A549 (cell line): ENCODE results near the gene PHPT1. TPM values are rescaled to one million over a fixed set of nuclear protein-coding genes. Genes with fewer than 3 reads are reported as not detected.

Source experiments
- ATAC-seq, 2 experiments: fragments of 200-7000 bp in 1 of 2; fragments of >200 bp in 1 of 2; cut with Nextera tagmentation in 1 of 2; cut with Tn5 transposase in 1 of 2; 3 replicates each; pipeline versions ENCODE4 v1.8.0 to v1.9.1; 2018 to 2020; ENCODE audit warnings: mild to moderate bottlenecking in 1 of 2, moderate library complexity in 1 of 2
- CTCF ChIA-PET: fragments of 300-600 bp; sonication (Branson Sonifier 250); formaldehyde crosslinking; extraction: SDS; loops from one replicate; lab custom pipeline; 2021; ENCODE audit warnings: antibody characterized with exemption, inconsistent platforms; lab: Yijun Ruan, JAX
- POLR2A ChIA-PET: fragments of 350-600 bp; formaldehyde crosslinking; extraction: SDS; loops from one replicate; lab custom pipeline; 2021; ENCODE audit warnings: antibody characterized with exemption, inconsistent platforms; lab: Yijun Ruan, JAX
- DNase-seq, 2 experiments: peaks; one replicate each; pipeline versions ENCODE4 v3.0.0 to v3.0.0-alpha.2; 2011 to 2016; ENCODE audit warnings: low read depth in 1 of 2, low spot score in 1 of 2
- FAIRE-seq: peaks from 2 replicates; lab custom pipeline; 2011; peaks lifted over from hg19 to GRCh38; lab: Jason Lieb, UNC
- H3K27ac ChIP-seq, 2 experiments: fragments of >200 bp; sonication (Bioruptor Twin); formaldehyde crosslinking; 3 replicates each; pipeline ENCODE4 v1.5.1; 2016 to 2017
- H3K4me1 ChIP-seq: fragments of >200 bp; sonication (Bioruptor Twin); formaldehyde crosslinking; 3 replicates; pipeline ENCODE4 v1.6.1; 2016
- H3K4me2 ChIP-seq: fragments of >200 bp; sonication (Bioruptor Twin); formaldehyde crosslinking; 3 replicates; pipeline ENCODE4 v1.6.1; 2016
- H3K4me3 ChIP-seq: fragments of >200 bp; sonication (Bioruptor Twin); formaldehyde crosslinking; 3 replicates; pipeline ENCODE4 v1.5.1; 2016
- H3K9me3 ChIP-seq: fragments of >200 bp; sonication (Bioruptor Twin); formaldehyde crosslinking; 3 replicates; pipeline ENCODE4 v1.6.1; 2016
- CHD2 ChIP-seq: fragments of 150-350 bp; IDR thresholded peaks from 2 replicates; pipeline ENCODE4 v1.6.1; 2014; ENCODE audit warnings: low read length; ENCODE audit not compliant: partially characterized antibody
- EP300 ChIP-seq, 2 experiments: fragments of >200 bp; sonication (Bioruptor Twin); formaldehyde crosslinking; IDR thresholded peaks; 2 replicates in 1 of 2; 3 replicates in 1 of 2; pipeline ENCODE4 v1.6.1; 2016 to 2017
- FOSB ChIP-seq: fragments of 250-450 bp; sonication (Bioruptor Pico); IDR thresholded peaks from 2 replicates; pipeline ENCODE4 v1.5.0; 2020; ENCODE audit warnings: mild to moderate bottlenecking, moderate library complexity
- HDAC2 ChIP-seq: fragments of 200-600 bp; sonication (generic); IDR thresholded peaks from 2 replicates; pipeline ENCODE4 v1.6.1; 2016
- KDM1A ChIP-seq: fragments of 200-600 bp; sonication (generic); IDR thresholded peaks from 2 replicates; pipeline ENCODE4 v1.6.1; 2016; ENCODE audit warnings: low read depth, mild to moderate bottlenecking
- MAFK ChIP-seq: fragments of 450-650 bp; IDR thresholded peaks from 2 replicates; pipeline ENCODE4 v1.6.1; 2014; ENCODE audit not compliant: partially characterized antibody
- MAZ ChIP-seq: fragments of 150-350 bp; IDR thresholded peaks from 2 replicates; pipeline ENCODE4 v1.6.1; 2014; ENCODE audit warnings: antibody characterized with exemption, low read depth, low read length, borderline replicate concordance
- NPAS2 ChIP-seq: fragments of 250-450 bp; sonication (Bioruptor Pico); IDR thresholded peaks from 2 replicates; pipeline ENCODE4 v1.8.0; 2022; ENCODE audit warnings: mild to moderate bottlenecking, moderate library complexity, borderline replicate concordance
- RNF2 ChIP-seq: fragments of 200-600 bp; sonication (generic); IDR thresholded peaks from 2 replicates; pipeline ENCODE4 v1.6.1; 2016; ENCODE audit warnings: low read depth, mild to moderate bottlenecking, antibody characterized with exemption, moderate library complexity, borderline replicate concordance
- TFCP2L1 ChIP-seq: fragments of 250-450 bp; sonication (Bioruptor Pico); IDR thresholded peaks from 2 replicates; pipeline ENCODE4 v1.5.0; 2021; ENCODE audit warnings: mild to moderate bottlenecking
- TP53 ChIP-seq: fragments of 250-450 bp; sonication (Bioruptor Pico); IDR thresholded peaks from 2 replicates; pipeline ENCODE4 v1.5.0; 2021; ENCODE audit warnings: mild to moderate bottlenecking, moderate library complexity
- ZC3H11A ChIP-seq: fragments of 450-650 bp; IDR thresholded peaks from 2 replicates; pipeline ENCODE4 v1.6.1; 2014; ENCODE audit warnings: antibody characterized with exemption, mild to moderate bottlenecking
- ZNF302 ChIP-seq: fragments of 250-450 bp; sonication (Bioruptor Pico); IDR thresholded peaks from 2 replicates; pipeline ENCODE4 v1.9.0; 2021; ENCODE audit warnings: inconsistent platforms, mild to moderate bottlenecking, moderate library complexity
- WGBS: methylation state at CpG from one replicate; pipeline ENCODE4 v1.1.6; 2017; ENCODE audit errors: missing lambda C conversion rate; 5-methylcytosine and 5-hydroxymethylcytosine counted together
- polyA plus RNA-seq, 4 experiments: library from polyadenylated mRNA; depleted of rRNA in 3 of 4; stranded (reverse); fragments of >200 nt; fragmentation: RNase III in 1 of 4; extraction: RNeasy Plus Mini Kit Qiagen cat#74134 plus additional on column Dnase treatment in 1 of 4; gene quantifications; 2 replicates in 3 of 4; 3 replicates in 1 of 4; pipeline ENCODE4 v1.2.3, GENCODE V29; 2011 to 2017
- TF ChIP-seq, protein P1 (sequence below): fragments of 450-650 bp; IDR thresholded peaks from 2 replicates; pipeline ENCODE4 v1.6.1; 2014; ENCODE audit warnings: antibody characterized with exemption
- TF ChIP-seq, protein P2 (sequence below): IDR thresholded peaks from 2 replicates; pipeline ENCODE4 v1.6.1; 2012
- TF ChIP-seq, protein P3 (sequence below): fragments of >200 bp; sonication (Bioruptor Twin); formaldehyde crosslinking; IDR thresholded peaks from 2 replicates; pipeline ENCODE4 v1.6.1; 2016
- TF ChIP-seq, protein P4 (sequence below): IDR thresholded peaks from 2 replicates; pipeline ENCODE4 v1.6.1; 2012
- TF ChIP-seq, protein P5 (sequence below): fragments of 250-450 bp; sonication (Bioruptor Pico); IDR thresholded peaks from 2 replicates; pipeline ENCODE4 v1.5.0; 2021; ENCODE audit warnings: mild to moderate bottlenecking, moderate library complexity, borderline replicate concordance
- TF ChIP-seq, protein P6 (sequence below): fragments of 250-450 bp; sonication (Bioruptor Pico); IDR thresholded peaks from 2 replicates; pipeline ENCODE4 v1.5.0; 2020; ENCODE audit warnings: low read depth, mild to moderate bottlenecking, moderate library complexity

Gene PHPT1
- polyA plus RNA-seq, 2 of the 4 experiments (the other 2 are of a cell fraction) = 123 to 234 TPM

DNA sequence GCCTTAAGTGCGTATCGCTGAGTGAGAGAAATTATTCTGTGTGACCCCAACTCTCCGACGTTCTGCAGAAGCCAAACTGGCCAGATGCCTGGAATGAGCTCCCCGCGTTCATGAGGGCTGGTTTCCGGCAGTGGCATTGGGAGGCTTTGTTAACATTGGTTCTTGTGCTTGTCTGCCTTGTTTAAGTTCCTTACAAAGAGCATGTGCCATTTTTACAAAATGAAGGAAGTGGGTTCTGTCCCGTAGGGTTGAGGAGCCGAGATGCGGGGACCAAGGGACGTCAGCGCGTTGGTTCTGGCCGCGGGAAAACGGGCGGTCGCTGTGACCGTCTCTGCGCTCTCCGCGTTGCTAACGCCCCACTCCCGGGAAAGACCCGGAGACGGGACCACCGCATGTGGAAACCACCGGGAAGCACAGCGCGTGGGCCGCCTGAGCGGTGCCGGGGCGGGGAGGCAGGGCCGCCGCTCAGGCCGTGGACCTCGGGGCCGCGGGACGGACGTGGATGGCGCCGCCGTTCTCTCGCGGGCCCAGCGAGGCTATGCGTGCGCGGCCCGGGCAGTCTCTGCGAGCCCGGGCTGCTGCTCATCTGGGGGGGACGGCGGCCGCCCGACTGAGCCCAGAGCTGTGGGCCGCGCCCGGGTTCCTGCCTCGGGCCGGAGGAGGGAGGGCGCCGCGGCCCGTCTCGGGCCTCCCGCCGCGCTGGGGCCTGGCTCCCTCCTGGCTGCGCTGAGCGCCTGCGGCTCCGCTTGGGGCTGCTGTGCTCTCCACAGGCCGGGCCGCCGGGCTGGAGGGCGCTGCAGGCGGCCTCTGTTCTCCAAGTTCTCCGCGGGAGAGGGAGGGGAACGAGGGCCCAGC lies 28.0 kb upstream of the PHPT1 start:
- ChIA-PET CTCF (interaction anchor here (0.7 to 6.5 kb wide), 7 partner anchors 9 to 214 kb away, joined by 3 to 44 read pairs (median 4); partner anchors contain the start of genes AJM1, RABL6 and TMEM141), POLR2A (no interaction called here)
- FAIRE-seq (no peak), DNase-seq (no peak), ATAC-seq (no peak)
- Histone ChIP-seq H3K27ac (no peak overlapping the region), H3K9me3 (no peaks in the 10 kb centered on the region), H3K4me3 (no peak overlapping the region), H3K4me1 (no peaks in the 10 kb centered on the region), H3K4me2 (no peak overlapping the region)
- 95% methylated on average over 59 of the region's 83 CpGs for WGBS
- TF ChIP-seq, protein P1, sequence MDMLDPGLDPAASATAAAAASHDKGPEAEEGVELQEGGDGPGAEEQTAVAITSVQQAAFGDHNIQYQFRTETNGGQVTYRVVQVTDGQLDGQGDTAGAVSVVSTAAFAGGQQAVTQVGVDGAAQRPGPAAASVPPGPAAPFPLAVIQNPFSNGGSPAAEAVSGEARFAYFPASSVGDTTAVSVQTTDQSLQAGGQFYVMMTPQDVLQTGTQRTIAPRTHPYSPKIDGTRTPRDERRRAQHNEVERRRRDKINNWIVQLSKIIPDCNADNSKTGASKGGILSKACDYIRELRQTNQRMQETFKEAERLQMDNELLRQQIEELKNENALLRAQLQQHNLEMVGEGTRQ = no peak
- TF ChIP-seq HDAC2 (no peak), NPAS2 (CRISPR knock-in tag) (no peak)
- TF ChIP-seq, protein P2, sequence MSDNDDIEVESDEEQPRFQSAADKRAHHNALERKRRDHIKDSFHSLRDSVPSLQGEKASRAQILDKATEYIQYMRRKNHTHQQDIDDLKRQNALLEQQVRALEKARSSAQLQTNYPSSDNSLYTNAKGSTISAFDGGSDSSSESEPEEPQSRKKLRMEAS = no peak

DNA sequence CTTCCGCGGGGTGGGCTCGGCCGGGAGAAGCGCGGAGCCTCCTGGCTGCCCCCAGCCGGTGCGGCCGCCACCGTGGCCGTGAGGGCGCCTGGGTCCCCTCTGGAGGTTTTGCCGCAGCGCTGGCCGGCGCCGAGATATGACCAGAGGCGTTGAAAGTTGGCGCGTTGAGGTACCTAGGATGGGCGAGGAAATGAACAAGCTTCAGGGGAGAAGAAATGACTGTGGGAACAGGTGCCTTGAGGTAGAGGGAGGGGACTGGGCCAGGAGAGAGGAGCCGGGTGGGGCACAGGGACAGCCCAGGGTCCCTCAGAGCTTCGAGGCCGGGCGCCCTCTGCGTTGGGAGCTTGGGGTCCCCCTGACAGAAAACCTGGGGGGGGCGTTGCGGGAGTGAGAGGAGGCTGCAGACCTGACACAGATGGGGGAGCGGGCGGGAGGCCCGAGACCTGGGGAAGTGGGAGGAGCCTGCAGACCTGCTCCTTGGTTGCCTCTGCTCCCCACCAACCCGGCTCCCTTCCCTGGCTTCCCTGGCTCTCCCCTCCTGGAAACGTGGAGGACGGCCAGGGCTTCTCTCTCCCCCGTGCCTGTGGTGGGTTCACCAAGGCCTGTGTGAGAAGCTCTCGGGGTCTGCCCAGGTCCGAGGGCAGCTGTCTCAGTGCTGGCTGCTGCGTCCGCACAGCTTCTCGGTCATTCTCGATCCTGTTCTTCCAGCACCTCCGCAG lies 27.2 kb upstream of the PHPT1 start:
- ATAC-seq (no peak), FAIRE-seq (no peak), DNase-seq (no peak)
- WGBS = 95% methylated on average over 40 of the region's 42 CpGs
- TF ChIP-seq ZC3H11A (no peak), CHD2 (no peak), TFCP2L1 (CRISPR knock-in tag) (no peak), EP300 (IDR thresholded peaks at IDR 0.05) (no peak), KDM1A (no peak), RNF2 (no peak), FOSB (CRISPR knock-in tag) (no peak), MAZ (no peak), NPAS2 (CRISPR knock-in tag) (no peak), ZNF302 (CRISPR knock-in tag) (no peak), TP53 (CRISPR knock-in tag) (no peak), MAFK (no peak)
- TF ChIP-seq, protein P3, sequence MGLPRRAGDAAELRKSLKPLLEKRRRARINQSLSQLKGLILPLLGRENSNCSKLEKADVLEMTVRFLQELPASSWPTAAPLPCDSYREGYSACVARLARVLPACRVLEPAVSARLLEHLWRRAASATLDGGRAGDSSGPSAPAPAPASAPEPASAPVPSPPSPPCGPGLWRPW = no peak
- TF ChIP-seq, protein P4, sequence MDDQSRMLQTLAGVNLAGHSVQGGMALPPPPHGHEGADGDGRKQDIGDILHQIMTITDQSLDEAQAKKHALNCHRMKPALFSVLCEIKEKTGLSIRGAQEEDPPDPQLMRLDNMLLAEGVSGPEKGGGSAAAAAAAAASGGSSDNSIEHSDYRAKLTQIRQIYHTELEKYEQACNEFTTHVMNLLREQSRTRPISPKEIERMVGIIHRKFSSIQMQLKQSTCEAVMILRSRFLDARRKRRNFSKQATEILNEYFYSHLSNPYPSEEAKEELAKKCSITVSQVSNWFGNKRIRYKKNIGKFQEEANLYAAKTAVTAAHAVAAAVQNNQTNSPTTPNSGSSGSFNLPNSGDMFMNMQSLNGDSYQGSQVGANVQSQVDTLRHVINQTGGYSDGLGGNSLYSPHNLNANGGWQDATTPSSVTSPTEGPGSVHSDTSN = no peak
- TF ChIP-seq, protein P5, sequence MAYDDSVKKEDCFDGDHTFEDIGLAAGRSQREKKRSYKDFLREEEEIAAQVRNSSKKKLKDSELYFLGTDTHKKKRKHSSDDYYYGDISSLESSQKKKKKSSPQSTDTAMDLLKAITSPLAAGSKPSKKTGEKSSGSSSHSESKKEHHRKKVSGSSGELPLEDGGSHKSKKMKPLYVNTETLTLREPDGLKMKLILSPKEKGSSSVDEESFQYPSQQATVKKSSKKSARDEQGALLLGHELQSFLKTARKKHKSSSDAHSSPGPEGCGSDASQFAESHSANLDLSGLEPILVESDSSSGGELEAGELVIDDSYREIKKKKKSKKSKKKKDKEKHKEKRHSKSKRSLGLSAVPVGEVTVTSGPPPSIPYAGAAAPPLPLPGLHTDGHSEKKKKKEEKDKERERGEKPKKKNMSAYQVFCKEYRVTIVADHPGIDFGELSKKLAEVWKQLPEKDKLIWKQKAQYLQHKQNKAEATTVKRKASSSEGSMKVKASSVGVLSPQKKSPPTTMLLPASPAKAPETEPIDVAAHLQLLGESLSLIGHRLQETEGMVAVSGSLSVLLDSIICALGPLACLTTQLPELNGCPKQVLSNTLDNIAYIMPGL (CRISPR knock-in tag) = no peak
- TF ChIP-seq, protein P2 = no peak
- TF ChIP-seq, protein P6, sequence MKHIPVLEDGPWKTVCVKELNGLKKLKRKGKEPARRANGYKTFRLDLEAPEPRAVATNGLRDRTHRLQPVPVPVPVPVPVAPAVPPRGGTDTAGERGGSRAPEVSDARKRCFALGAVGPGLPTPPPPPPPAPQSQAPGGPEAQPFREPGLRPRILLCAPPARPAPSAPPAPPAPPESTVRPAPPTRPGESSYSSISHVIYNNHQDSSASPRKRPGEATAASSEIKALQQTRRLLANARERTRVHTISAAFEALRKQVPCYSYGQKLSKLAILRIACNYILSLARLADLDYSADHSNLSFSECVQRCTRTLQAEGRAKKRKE = no peak
- Histone ChIP-seq H3K4me3 (no peak overlapping the region), H3K9me3 (no peaks in the 10 kb centered on the region), H3K27ac (no peak overlapping the region), H3K4me1 (no peaks in the 10 kb centered on the region), H3K4me2 (no peak overlapping the region)
- POLR2A ChIA-PET = no interaction called here
- CTCF ChIA-PET = interaction anchor here (0.6 to 6.5 kb wide), 7 partner anchors 9 to 207 kb away, joined by 3 to 44 read pairs (median 3); partner anchors contain the start of genes AJM1 and RABL6
